ENCODE results near the gene PLCXD3. TPM values are rescaled to one million over a fixed set of nuclear protein-coding genes. Genes with fewer than 3 reads are reported as not detected.

Gene PLCXD3
- total and polyA plus RNA-seq, 2 of the 8 experiments (the other 6 are each of a cell fraction or from before 2014, with no cell fraction given) = 0.03 to 0.07 TPM

- H3K4me1 ChIP-seq (replicated peaks in 1 of 4; ENCODE audit: control insufficient read depth in 3 of 4, insufficient read depth in 4 of 4, low read length in 3 of 4) = peaks cover 0 to 7% (median 2%) of the 10 kb centered on the region in 4 experiments; a peak in 2 of 7 replicates
- H2BK120ac ChIP-seq (replicated peaks; ENCODE audit: low read depth, low read length) = no peak overlapping the region
- H3K18ac ChIP-seq (ENCODE audit: extremely low read depth, low read length) = no peak overlapping the region
- no peak overlapping the region for H3K23ac ChIP-seq (ENCODE audit: insufficient read length)
- no peak overlapping the region for H2AK5ac ChIP-seq (ENCODE audit: low read depth, low read length)
- H3K79me2 ChIP-seq (ENCODE audit: control insufficient read depth in 1 of 2, insufficient read depth in 2 of 2, low read length in 2 of 2) = no peaks in the 10 kb centered on the region
- no peak for DNase-seq (ENCODE audit: low read depth in 1 of 2, low spot score in 2 of 2)
- no peak overlapping the region for H2BK5ac ChIP-seq (ENCODE audit: low read depth, low read length)
- H3K9me3 ChIP-seq (ENCODE audit: insufficient read depth in 2 of 2, low read depth in 1 of 2, low read length in 1 of 2) = no peaks in the 10 kb centered on the region
- H4K91ac ChIP-seq (replicated peaks; ENCODE audit: insufficient read length, low read length) = no peak overlapping the region
- no peaks in the 10 kb centered on the region for H3K79me1 ChIP-seq (ENCODE audit: low read depth, low read length)
- H2BK20ac ChIP-seq (ENCODE audit: low read length) = no peak overlapping the region
- ChIA-PET POLR2A (ENCODE audit: partially characterized antibody) (no interaction called here), CTCF (ENCODE audit: partially characterized antibody) (interaction anchor here (1.2 to 2.4 kb wide), 3 partner anchors 13 to 431 kb away, joined by 3 to 8 read pairs (median 3); no protein-coding TSS in a partner anchor)
- no peak overlapping the region for H3K9ac ChIP-seq (replicated peaks in 1 of 4; ENCODE audit: extremely low read depth in 1 of 4, low read depth in 3 of 4, low read length in 3 of 4)
- no peak overlapping the region for H3K14ac ChIP-seq (ENCODE audit: insufficient read length)
- H2BK15ac ChIP-seq (ENCODE audit: low read length) = no peak overlapping the region
- H3K56ac ChIP-seq (replicated peaks; ENCODE audit: insufficient read length, low read depth, low read length) = no peak overlapping the region
- WGBS, 2 experiments (ENCODE audit: extremely low coverage in 1 of 2, insufficient coverage in 1 of 2, insufficient read length in 1 of 2, insufficient replicate concordance in 2 of 2, low coverage in 1 of 2, low lambda C conversion rate in 2 of 2, missing lambda C conversion rate in 1 of 2) = 97% methylated on average over 4 of the region's 4 CpGs; no CpG with 5 or more reads in 1 of the 2 experiments
- H3K27ac ChIP-seq (ENCODE audit: low read depth, low read length) = no peak overlapping the region
- H3K4ac ChIP-seq (replicated peaks; ENCODE audit: insufficient read length, low read depth, low read length) = no peak overlapping the region
- H3K23me2 ChIP-seq (ENCODE audit: low read depth, low read length) = no peaks in the 10 kb centered on the region
- H2AFZ ChIP-seq (ENCODE audit: low read length) = no peak overlapping the region
- no peak overlapping the region for H4K5ac ChIP-seq (ENCODE audit: insufficient read length, low read depth, low read length)
- no peaks in the 10 kb centered on the region for H3K36me3 ChIP-seq (ENCODE audit: control insufficient read depth in 2 of 4, insufficient read depth in 4 of 4, low read length in 3 of 4)
- FAIRE-seq = no peak
- no peak overlapping the region for H2BK12ac ChIP-seq (ENCODE audit: low read depth, low read length)
- H4K8ac ChIP-seq (ENCODE audit: extremely low read depth, insufficient read depth, low read length) = no peak overlapping the region
- no peaks in the 10 kb centered on the region for H3K27me3 ChIP-seq (replicated peaks in 1 of 4; ENCODE audit: control insufficient read depth in 3 of 4, extremely low read depth in 1 of 4, insufficient read depth in 3 of 4, low read length in 3 of 4)
- H4K20me1 ChIP-seq (replicated peaks in 1 of 2; ENCODE audit: control insufficient read depth in 1 of 2, insufficient read depth in 2 of 2, low read length in 2 of 2) = no peaks in the 10 kb centered on the region
- no peak overlapping the region for H3K4me2 ChIP-seq (ENCODE audit: insufficient read depth in 1 of 2, low read depth in 2 of 2, low read length in 2 of 2)
- H3K4me3 ChIP-seq (ENCODE audit: extremely low read depth in 1 of 4, insufficient read depth in 2 of 4, low read depth in 3 of 4, low read length in 4 of 4) = no peak overlapping the region
- TF ChIP-seq CBX5 (IDR thresholded peaks at IDR 0.05; ENCODE audit: low read depth, low read length) (no peak), ATF3 (IDR thresholded peaks at IDR 0.05; ENCODE audit: insufficient read depth, low read depth, low read length) (no peak), SIN3A (conservative IDR thresholded peaks at IDR 0.05 in 1 of 2, IDR thresholded peaks at IDR 0.05 in 1 of 2; ENCODE audit: low read depth in 1 of 2, low read length in 2 of 2) (no peak), TAF7 (optimal IDR thresholded peaks at IDR 0.05; ENCODE audit: borderline replicate concordance, low read depth, low read length) (no peak), PHF8 (conservative IDR thresholded peaks at IDR 0.05; ENCODE audit: low read depth, low read length) (no peak), RXRA (IDR thresholded peaks at IDR 0.05; ENCODE audit: insufficient read depth, low read depth, low read length) (no peak), GABPA (IDR thresholded peaks at IDR 0.05; ENCODE audit: borderline replicate concordance, insufficient read depth, low read length) (no peak), E2F6 (IDR thresholded peaks at IDR 0.05) (no peak), CHD1 (IDR thresholded peaks at IDR 0.05; ENCODE audit: low read depth, low read length) (no peak), ZNF274 (IDR thresholded peaks at IDR 0.05; ENCODE audit: borderline replicate concordance, extremely low read depth, low read length) (no peak)
Observed at GRCh38 chr5:41335596-41336181, 174.7 kb downstream of the PLCXD3 start.
